GM23248 (cell line): Measurements from ENCODE around the gene DRC3. TPM values are rescaled to one million over a fixed set of nuclear protein-coding genes. Genes with fewer than 3 reads are reported as not detected.
A peak's percentile ranks its signal among the peaks of the same experiment; 100 is the strongest.

Experiments
- DNase-seq: peaks from one replicate; pipeline ENCODE4 v3.0.0-alpha.2; 2015
- H2AFZ ChIP-seq: fragments of 200-600 bp; sonication (generic); 2 replicates; pipeline ENCODE4 v1.6.1; 2016; ENCODE audit warnings: antibody characterized with exemption
- H3F3A ChIP-seq: fragments of 200-600 bp; sonication (generic); 2 replicates; pipeline ENCODE4 v1.6.1; 2016; ENCODE audit warnings: mild to moderate bottlenecking, antibody characterized with exemption, mixed run types; ENCODE audit not compliant: insufficient read depth
- H3K27ac ChIP-seq: fragments of 200-600 bp; sonication (generic); 2 replicates; pipeline ENCODE4 v1.5.1; 2016; ENCODE audit warnings: mild to moderate bottlenecking
- H3K27me3 ChIP-seq: fragments of 200-600 bp; sonication (generic); replicated peaks from 2 replicates; pipeline ENCODE4 v1.6.1; 2016; ENCODE audit warnings: mild to moderate bottlenecking; ENCODE audit not compliant: insufficient read depth
- H3K36me3 ChIP-seq: fragments of 200-600 bp; sonication (generic); 2 replicates; pipeline ENCODE4 v1.6.1; 2016; ENCODE audit warnings: low read depth, mild to moderate bottlenecking
- H3K4me1 ChIP-seq: fragments of 200-600 bp; sonication (generic); 2 replicates; pipeline ENCODE4 v1.6.1; 2016; ENCODE audit warnings: mild to moderate bottlenecking; ENCODE audit not compliant: insufficient read depth
- H3K4me2 ChIP-seq: fragments of 200-600 bp; sonication (generic); one replicate; pipeline ENCODE4 v1.6.1; 2016; ENCODE audit warnings: mild to moderate bottlenecking; ENCODE audit not compliant: unreplicated experiment
- H3K4me3 ChIP-seq: fragments of 200-600 bp; sonication (generic); 2 replicates; pipeline ENCODE4 v1.5.1; 2016; ENCODE audit warnings: mild to moderate bottlenecking
- H3K79me2 ChIP-seq: fragments of 200-600 bp; sonication (generic); 2 replicates; pipeline ENCODE4 v1.6.1; 2016; ENCODE audit warnings: mild to moderate bottlenecking; ENCODE audit not compliant: insufficient read depth
- H3K9ac ChIP-seq: fragments of 200-600 bp; sonication (generic); 2 replicates; pipeline ENCODE4 v1.6.1; 2016; ENCODE audit warnings: mild to moderate bottlenecking
- H3K9me2 ChIP-seq: fragments of 200-600 bp; sonication (generic); 2 replicates; pipeline ENCODE4 v1.6.1; 2016; ENCODE audit warnings: mixed run types, mild to moderate bottlenecking, moderate library complexity; ENCODE audit not compliant: insufficient read depth
- H3K9me3 ChIP-seq: fragments of 200-600 bp; sonication (generic); one replicate; pipeline ENCODE4 v1.6.1; 2017; ENCODE audit warnings: low read depth
- H4K20me1 ChIP-seq: fragments of 200-600 bp; sonication (generic); 2 replicates; pipeline ENCODE4 v1.6.0; 2016; ENCODE audit not compliant: insufficient read depth
- EZH2 ChIP-seq: fragments of 200-600 bp; sonication (generic); IDR thresholded peaks from 2 replicates; pipeline ENCODE4 v1.6.1; 2018; ENCODE audit warnings: antibody characterized with exemption, mild to moderate bottlenecking; ENCODE audit not compliant: insufficient read depth, poor library complexity, severe bottlenecking
- EZH2phosphoT487 ChIP-seq: fragments of 200-600 bp; sonication (generic); IDR thresholded peaks from 2 replicates; pipeline ENCODE4 v1.6.1; 2018; ENCODE audit warnings: antibody characterized with exemption, moderate library complexity, mild to moderate bottlenecking, low read depth; ENCODE audit not compliant: insufficient read depth
- WGBS, 2 experiments: methylation state at CpG; one replicate each; pipeline ENCODE4 v1.1.6; 2015 to 2017; ENCODE audit warnings: low lambda C conversion rate in 2 of 2, low coverage in 1 of 2; ENCODE audit errors: missing lambda C conversion rate in 2 of 2; 5-methylcytosine and 5-hydroxymethylcytosine counted together
- in situ Hi-C: fragments of 300-500 bp; cut with MboI; formaldehyde crosslinking; loops from 2 replicates; pipeline ENCODE4 v1.15.0; 2020
- polyA plus RNA-seq: library from polyadenylated mRNA; unstranded; fragments of >200 nt; fragmentation: Nextera tagmentation; extraction: Ambion mirVana; gene quantifications from 2 replicates; pipeline ENCODE4 v1.2.1, GENCODE V29; 2016
- total RNA-seq: library from RNA; depleted of rRNA; stranded (reverse); fragments of >200 nt; shearing (Covaris generic); gene quantifications from 2 replicates; pipeline ENCODE4 v1.2.3, GENCODE V29; 2014

DRC3 gene
- total and polyA plus RNA-seq, 2 experiments from 2014 or later, result 3.2 to 3.6 TPM

DNA sequence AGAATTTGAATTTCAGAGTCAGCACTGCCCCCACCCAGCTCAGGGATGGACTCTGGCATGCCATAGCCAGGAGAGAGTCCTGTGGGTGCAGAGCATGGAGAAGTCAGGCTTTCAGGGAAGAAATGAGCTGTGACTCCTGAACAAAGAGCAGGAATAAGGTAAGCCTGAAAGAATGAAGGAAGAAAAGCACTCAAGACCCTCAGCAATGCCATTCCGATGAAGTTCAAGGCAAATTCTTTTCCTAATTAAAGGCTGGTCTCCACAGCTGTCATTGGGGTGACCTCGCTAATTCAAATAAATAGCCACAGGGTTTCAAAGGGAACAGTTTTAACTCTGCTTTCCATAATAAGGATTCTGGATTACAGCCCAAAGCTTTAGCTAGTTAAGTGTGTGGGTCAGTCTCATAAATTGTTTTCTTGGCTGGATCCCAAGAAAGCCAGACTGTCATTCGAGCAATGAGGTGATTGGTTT lies 32.2 kb upstream of the DRC3 start:
- Histone ChIP-seq H3K4me2 (peak overlapping the region; percentile 48), H3K27me3 (no peaks in the 10 kb centered on the region), H3K4me1 (peaks cover 65% of the 10 kb centered on the region), H3K4me3 (no peak overlapping the region), H3K79me2 (peaks cover 93% of the 10 kb centered on the region), H3K9me2 (no peaks in the 10 kb centered on the region), H3K27ac (peak overlapping the region; percentile 5; the same call in 1 of the 2 replicates), H3K9ac (no peak overlapping the region), H3F3A (peaks cover 50% of the 10 kb centered on the region), H4K20me1 (no peaks in the 10 kb centered on the region), H2AFZ (no peak overlapping the region), H3K9me3 (no peaks in the 10 kb centered on the region), H3K36me3 (no peaks in the 10 kb centered on the region)
- TF ChIP-seq EZH2, result no peak
- no peak for TF ChIP-seq EZH2phosphoT487
- 13 to 19% methylated on average over 3 of the region's 3 CpGs for WGBS, 2 experiments
- peak; percentile 56 for DNase-seq
- in situ Hi-C loops, result no loop called here

- Histone ChIP-seq H3K4me3 (no peak overlapping the region), H3K4me1 (peaks cover 61% of the 10 kb centered on the region), H3K9me3 (no peaks in the 10 kb centered on the region), H2AFZ (no peak overlapping the region), H3K9ac (no peak overlapping the region), H3K36me3 (no peaks in the 10 kb centered on the region), H3K79me2 (peaks cover 97% of the 10 kb centered on the region), H3F3A (peaks cover 46% of the 10 kb centered on the region), H3K27ac (no peak overlapping the region), H3K9me2 (no peaks in the 10 kb centered on the region), H3K27me3 (no peaks in the 10 kb centered on the region), H3K4me2 (peak overlapping the region; percentile 48), H4K20me1 (no peaks in the 10 kb centered on the region)
- WGBS, 2 experiments, result 65 to 75% methylated on average over 5 of the region's 5 CpGs
- in situ Hi-C loops, result no loop called here
- DNase-seq, result no peak
- no peak for TF ChIP-seq EZH2
- TF ChIP-seq EZH2phosphoT487, result no peak
Observed at GRCh38 chr17:17941015-17941414, 31.6 kb upstream of the DRC3 start.

GRCh38 chr17:17942846-17943245 lies 29.8 kb upstream of the DRC3 start:
- Histone ChIP-seq H2AFZ (no peak overlapping the region), H3K27ac (no peak overlapping the region), H3K4me3 (no peak overlapping the region), H4K20me1 (no peaks in the 10 kb centered on the region), H3K4me2 (peak overlapping the region; percentile 47), H3K9me2 (no peaks in the 10 kb centered on the region), H3K9me3 (no peaks in the 10 kb centered on the region), H3F3A (peaks cover 38% of the 10 kb centered on the region), H3K79me2 (peaks cover 95% of the 10 kb centered on the region), H3K4me1 (peaks cover 50% of the 10 kb centered on the region), H3K27me3 (no peaks in the 10 kb centered on the region), H3K36me3 (no peaks in the 10 kb centered on the region), H3K9ac (no peak overlapping the region)
- TF ChIP-seq EZH2phosphoT487 (no peak), EZH2 (no peak)
- in situ Hi-C loops, result no loop called here
- DNase-seq, result peak; percentile 56

DNA sequence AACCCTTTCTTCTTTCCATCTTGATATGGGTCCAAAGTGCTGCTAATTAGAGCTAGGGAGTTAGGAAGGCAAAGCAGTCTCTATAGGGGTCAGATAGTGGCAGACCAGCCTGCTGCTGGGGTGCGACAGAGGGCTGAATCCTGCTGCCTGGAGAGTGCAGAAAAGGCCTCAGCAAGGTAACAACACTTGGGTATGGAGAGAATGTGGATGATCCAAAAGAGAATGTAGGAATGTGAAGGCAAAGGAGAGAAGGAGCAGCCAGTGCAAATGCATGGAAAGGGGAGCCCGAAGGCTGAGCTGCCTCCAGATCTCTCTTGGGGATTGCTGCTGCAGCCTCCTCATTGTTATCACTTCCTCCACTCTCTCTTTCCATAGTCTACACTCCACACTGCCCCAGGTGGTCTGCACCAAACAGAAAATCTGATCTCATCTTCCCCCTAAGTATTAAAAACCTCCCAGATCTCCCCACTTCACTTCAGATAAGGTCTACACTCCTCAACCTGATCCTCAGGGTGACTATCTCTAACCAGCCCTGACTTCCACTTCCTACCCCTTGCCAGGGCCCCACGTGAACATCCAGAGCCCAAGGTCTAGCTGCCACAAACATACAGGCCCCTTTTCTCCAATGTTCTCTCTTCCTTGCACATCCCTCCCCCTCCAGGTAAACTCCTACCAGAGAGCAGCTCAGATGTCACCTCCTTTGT lies 29.2 kb upstream of the DRC3 start:
- Histone ChIP-seq H3K79me2 (peaks cover 91% of the 10 kb centered on the region), H3K9me2 (no peaks in the 10 kb centered on the region), H3K9me3 (no peaks in the 10 kb centered on the region), H4K20me1 (no peaks in the 10 kb centered on the region), H3K4me2 (peak overlapping the region; percentile 47), H3K4me1 (peaks cover 55% of the 10 kb centered on the region), H3F3A (peaks cover 38% of the 10 kb centered on the region), H2AFZ (no peak overlapping the region), H3K27ac (no peak overlapping the region), H3K36me3 (no peaks in the 10 kb centered on the region), H3K9ac (no peak overlapping the region), H3K4me3 (no peak overlapping the region), H3K27me3 (no peaks in the 10 kb centered on the region)
- 69 to 76% methylated on average over 3 of the region's 3 CpGs for whole genome bisulfite sequencing, 2 experiments
- no peak for TF ChIP-seq EZH2phosphoT487
- no peak for TF ChIP-seq EZH2
- in situ Hi-C loops, result no loop called here
- no peak for DNase-seq

- no peak overlapping the region for H3K9ac ChIP-seq
- no peaks in the 10 kb centered on the region for H4K20me1 ChIP-seq
- TF ChIP-seq EZH2 (no peak), EZH2phosphoT487 (no peak)
Observed at GRCh38 chr17:17944242-17944641, 28.4 kb upstream of the DRC3 start.

More at GRCh38 chr17:17944242-17944641, 28.4 kb upstream of the DRC3 start:
- Histone ChIP-seq H3K27ac (no peak overlapping the region), H3K9me3 (no peaks in the 10 kb centered on the region), H3K4me3 (no peak overlapping the region), H3K4me1 (peaks cover 59% of the 10 kb centered on the region), H3K9me2 (no peaks in the 10 kb centered on the region), H3K79me2 (peaks cover 91% of the 10 kb centered on the region), H3F3A (peaks cover 38% of the 10 kb centered on the region), H3K27me3 (no peaks in the 10 kb centered on the region), H3K36me3 (no peaks in the 10 kb centered on the region), H3K4me2 (no peak overlapping the region), H2AFZ (no peak overlapping the region)
- in situ Hi-C loops, result no loop called here
- whole genome bisulfite sequencing, 2 experiments, result 62 to 67% methylated on average over 7 of the region's 7 CpGs
- no peak for DNase-seq
